KMS-11 (cell line): ENCODE data around the gene SPINT2.

Source experiments
- H2AFZ ChIP-seq: fragments of 200-600 bp; sonication (generic); 2 replicates; pipeline ENCODE4 v1.6.1; 2016; ENCODE audit warnings: antibody characterized with exemption, mixed run types, low read depth
- H3K27ac ChIP-seq: fragments of 200-600 bp; sonication (generic); 2 replicates; pipeline ENCODE4 v1.6.1; 2016; ENCODE audit warnings: mild to moderate bottlenecking, mixed run types
- H3K27me3 ChIP-seq: fragments of 200-600 bp; sonication (generic); 2 replicates; pipeline ENCODE4 v1.6.1; 2017; ENCODE audit warnings: mild to moderate bottlenecking, low read depth, mixed run types, moderate library complexity; ENCODE audit not compliant: insufficient read depth
- H3K36me3 ChIP-seq: fragments of 200-600 bp; sonication (generic); 2 replicates; pipeline ENCODE4 v1.6.1; 2017; ENCODE audit warnings: mild to moderate bottlenecking, mixed run types; ENCODE audit not compliant: insufficient read depth
- H3K4me1 ChIP-seq: fragments of 200-600 bp; sonication (generic); 2 replicates; pipeline ENCODE4 v1.6.1; 2016; ENCODE audit warnings: mild to moderate bottlenecking, low read depth, mixed run types; ENCODE audit not compliant: poor library complexity, severe bottlenecking
- H3K4me2 ChIP-seq: fragments of 200-600 bp; sonication (generic); 2 replicates; pipeline ENCODE4 v1.7.0; 2016; ENCODE audit warnings: mild to moderate bottlenecking, mixed run types
- H3K4me3 ChIP-seq: fragments of 200-600 bp; sonication (generic); IDR thresholded peaks from 2 replicates; pipeline ENCODE4 v1.6.1; 2017; ENCODE audit warnings: low read depth, low read length, mixed read lengths; ENCODE audit not compliant: insufficient read depth
- H3K79me2 ChIP-seq: fragments of 200-600 bp; sonication (generic); 2 replicates; pipeline ENCODE4 v1.6.1; 2016; ENCODE audit warnings: low read depth, mixed run types; ENCODE audit not compliant: insufficient read depth
- H3K9ac ChIP-seq: fragments of 200-600 bp; sonication (generic); 2 replicates; pipeline ENCODE4 v1.6.1; 2016; ENCODE audit warnings: mild to moderate bottlenecking, mixed run types
- H4K20me1 ChIP-seq: fragments of 200-600 bp; sonication (generic); 2 replicates; pipeline ENCODE4 v1.6.1; 2016; ENCODE audit warnings: mild to moderate bottlenecking, mixed run types; ENCODE audit not compliant: insufficient read depth
- TF ChIP-seq, protein P1 (sequence below): fragments of 200-600 bp; sonication (generic); conservative IDR thresholded peaks from 2 replicates; pipeline ENCODE4 v1.6.1; 2017; ENCODE audit warnings: low read depth, mild to moderate bottlenecking, antibody characterized with exemption, low read length, moderate library complexity, mixed read lengths

Gene SPINT2

DNA sequence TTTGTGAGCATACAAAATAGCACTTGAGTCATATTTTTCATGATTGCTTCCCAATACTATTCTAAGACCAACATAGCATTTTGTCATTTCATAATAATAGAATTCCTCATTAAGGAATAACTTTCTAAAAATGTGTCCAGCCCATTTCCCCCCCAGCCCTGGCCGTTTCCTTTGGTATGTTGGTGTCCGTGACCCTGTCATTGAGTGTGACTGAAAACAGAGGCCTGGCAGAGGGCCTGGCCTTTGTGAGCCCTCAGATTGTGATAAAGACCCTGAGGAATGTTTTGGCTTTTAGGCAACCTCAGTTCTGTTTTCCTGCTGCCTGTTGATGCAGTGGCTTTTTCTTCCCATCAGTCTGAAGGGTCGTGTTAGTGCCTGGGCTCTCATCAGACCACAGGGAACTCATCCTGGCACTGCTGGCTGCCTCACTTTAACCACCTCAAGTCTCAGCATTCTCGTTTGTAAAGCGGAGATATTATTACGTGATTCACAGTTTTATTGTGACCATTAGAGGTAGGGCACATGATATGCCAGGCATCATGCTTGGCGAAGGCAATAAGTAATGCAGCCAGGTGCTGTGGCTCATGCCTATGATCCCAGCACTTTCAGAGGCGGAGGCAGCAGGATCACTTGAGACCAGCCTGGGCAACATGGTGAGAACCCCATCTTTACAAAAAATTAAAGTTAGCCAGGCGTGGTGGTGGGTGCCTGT is 13.8 kb downstream of the SPINT2 start:
- no peak overlapping the region for H3K27ac ChIP-seq
- no peaks in the 10 kb centered on the region for H3K36me3 ChIP-seq
- no peak overlapping the region for H3K4me3 ChIP-seq
- H2AFZ ChIP-seq, result no peak overlapping the region
- no peaks in the 10 kb centered on the region for H3K79me2 ChIP-seq
- no peak overlapping the region for H3K9ac ChIP-seq
- no peak overlapping the region for H3K4me2 ChIP-seq
- H4K20me1 ChIP-seq, result no peaks in the 10 kb centered on the region
- no peaks in the 10 kb centered on the region for H3K27me3 ChIP-seq
- H3K4me1 ChIP-seq, result no peaks in the 10 kb centered on the region
- TF ChIP-seq, protein P1, sequence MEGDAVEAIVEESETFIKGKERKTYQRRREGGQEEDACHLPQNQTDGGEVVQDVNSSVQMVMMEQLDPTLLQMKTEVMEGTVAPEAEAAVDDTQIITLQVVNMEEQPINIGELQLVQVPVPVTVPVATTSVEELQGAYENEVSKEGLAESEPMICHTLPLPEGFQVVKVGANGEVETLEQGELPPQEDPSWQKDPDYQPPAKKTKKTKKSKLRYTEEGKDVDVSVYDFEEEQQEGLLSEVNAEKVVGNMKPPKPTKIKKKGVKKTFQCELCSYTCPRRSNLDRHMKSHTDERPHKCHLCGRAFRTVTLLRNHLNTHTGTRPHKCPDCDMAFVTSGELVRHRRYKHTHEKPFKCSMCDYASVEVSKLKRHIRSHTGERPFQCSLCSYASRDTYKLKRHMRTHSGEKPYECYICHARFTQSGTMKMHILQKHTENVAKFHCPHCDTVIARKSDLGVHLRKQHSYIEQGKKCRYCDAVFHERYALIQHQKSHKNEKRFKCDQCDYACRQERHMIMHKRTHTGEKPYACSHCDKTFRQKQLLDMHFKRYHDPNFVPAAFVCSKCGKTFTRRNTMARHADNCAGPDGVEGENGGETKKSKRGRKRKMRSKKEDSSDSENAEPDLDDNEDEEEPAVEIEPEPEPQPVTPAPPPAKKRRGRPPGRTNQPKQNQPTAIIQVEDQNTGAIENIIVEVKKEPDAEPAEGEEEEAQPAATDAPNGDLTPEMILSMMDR, result no peak

DNA sequence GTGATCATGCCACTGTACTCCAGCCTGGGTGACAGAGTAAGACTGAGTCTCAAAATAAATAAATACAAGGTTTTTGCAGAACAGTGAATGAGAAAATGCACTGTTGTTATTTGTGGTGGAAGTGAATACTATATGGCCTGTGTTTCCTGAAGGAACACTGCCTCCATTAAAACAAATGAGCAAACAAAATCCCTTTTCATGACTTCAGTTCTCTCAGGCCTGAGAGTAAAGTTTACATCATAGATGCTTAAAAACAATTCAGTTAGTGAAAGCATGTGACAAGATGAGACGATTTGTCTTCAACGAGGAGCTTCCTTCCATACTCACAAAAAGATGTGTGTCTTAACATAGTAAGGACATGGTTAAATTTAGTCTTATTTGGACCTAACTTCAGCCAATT is 14.4 kb downstream of the SPINT2 start:
- H3K36me3 ChIP-seq, result no peaks in the 10 kb centered on the region
- no peak overlapping the region for H3K9ac ChIP-seq
- no peak overlapping the region for H3K27ac ChIP-seq
- no peaks in the 10 kb centered on the region for H3K27me3 ChIP-seq
- H4K20me1 ChIP-seq, result no peaks in the 10 kb centered on the region
- H2AFZ ChIP-seq, result no peak overlapping the region
- no peaks in the 10 kb centered on the region for H3K79me2 ChIP-seq
- H3K4me3 ChIP-seq, result no peak overlapping the region
- no peaks in the 10 kb centered on the region for H3K4me1 ChIP-seq
- H3K4me2 ChIP-seq, result no peak overlapping the region
- TF ChIP-seq, protein P1, result no peak

DNA sequence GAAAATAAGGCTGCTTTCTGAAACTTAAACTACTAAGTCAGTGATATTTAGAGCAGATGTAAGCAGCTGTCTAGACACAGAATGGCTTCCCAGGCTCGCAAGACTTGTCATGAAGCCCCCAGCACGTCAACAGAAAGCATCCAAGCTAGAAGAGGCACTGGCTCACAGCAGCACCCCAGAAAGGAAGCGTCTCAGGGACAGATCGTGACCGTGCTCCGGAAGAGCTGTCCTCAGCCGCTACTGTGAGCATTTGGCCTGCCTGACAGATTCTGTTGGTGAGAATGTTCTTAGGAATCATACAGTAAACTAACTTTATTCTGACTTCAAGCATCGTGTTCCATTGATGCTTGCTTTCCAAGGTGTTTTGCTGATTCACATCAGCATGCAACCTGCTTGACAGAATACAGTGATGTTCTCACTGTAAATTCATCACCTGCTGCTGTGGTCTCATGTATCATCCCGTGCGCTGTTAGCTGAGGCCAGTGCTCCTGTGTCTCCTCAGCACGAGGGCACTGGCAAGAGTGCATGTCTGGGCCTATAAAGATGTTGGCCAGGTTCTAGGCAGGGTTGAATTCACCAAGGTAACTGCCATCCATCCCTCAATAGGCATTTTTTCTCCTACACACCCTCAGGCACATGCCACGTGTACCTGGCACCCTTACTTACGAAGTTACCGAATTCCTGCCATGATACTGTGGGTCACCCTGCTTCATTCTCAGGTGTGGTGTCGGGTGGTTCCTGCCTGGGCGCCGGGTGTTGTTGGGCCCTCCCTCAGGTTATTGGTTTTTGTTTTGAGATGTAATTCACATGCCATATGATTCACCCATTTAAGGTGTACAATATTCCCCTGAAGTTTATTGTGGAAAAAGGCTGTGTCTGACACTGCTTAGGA is 15.9 kb downstream of the SPINT2 start:
- Histone ChIP-seq H3K9ac (no peak overlapping the region), H3K36me3 (no peaks in the 10 kb centered on the region), H2AFZ (no peak overlapping the region), H3K4me2 (no peak overlapping the region), H4K20me1 (no peaks in the 10 kb centered on the region), H3K27me3 (no peaks in the 10 kb centered on the region), H3K27ac (no peak overlapping the region), H3K4me3 (no peak overlapping the region), H3K4me1 (no peaks in the 10 kb centered on the region), H3K79me2 (no peaks in the 10 kb centered on the region)
- TF ChIP-seq, protein P1, result no peak

DNA sequence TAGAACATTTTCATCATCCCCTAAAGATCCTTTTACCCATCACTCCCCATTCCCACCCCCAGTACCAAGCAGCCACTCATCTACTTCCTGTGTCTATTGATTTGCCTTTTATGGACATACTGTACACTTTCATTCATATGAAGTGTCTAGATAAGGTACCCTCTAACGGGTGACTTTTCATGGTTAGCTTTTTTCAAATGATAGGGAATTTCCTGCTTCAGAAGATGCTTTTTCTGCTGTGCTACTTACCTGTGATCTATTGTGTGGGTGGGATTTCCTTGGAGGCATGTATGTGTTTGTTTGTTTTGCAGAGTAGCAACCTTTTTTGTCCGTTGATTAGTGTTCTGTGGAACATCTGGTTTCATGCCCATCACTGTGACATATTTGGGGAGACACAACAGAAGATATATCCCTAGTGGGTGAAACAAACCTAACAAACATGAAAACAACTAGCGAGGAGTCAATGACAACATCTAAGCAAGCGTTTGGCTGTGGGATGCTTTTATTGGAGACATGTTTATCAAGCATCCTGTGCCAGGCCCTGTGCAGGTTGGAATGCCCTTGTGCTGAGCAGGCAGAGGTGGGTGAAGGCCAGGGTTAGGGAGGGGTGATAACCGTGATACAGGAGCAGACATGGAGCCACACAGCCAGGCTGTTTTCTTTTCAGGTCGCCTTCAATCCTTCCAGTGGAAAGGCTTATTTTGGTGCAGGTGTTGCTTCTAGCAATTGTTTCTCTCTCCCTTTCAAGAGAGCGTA is 17.6 kb downstream of the SPINT2 start:
- no peaks in the 10 kb centered on the region for H4K20me1 ChIP-seq
- no peak overlapping the region for H2AFZ ChIP-seq
- no peak overlapping the region for H3K4me3 ChIP-seq
- H3K79me2 ChIP-seq, result no peaks in the 10 kb centered on the region
- H3K27ac ChIP-seq, result no peak overlapping the region
- TF ChIP-seq, protein P1, result no peak
- H3K36me3 ChIP-seq, result no peaks in the 10 kb centered on the region
- no peak overlapping the region for H3K4me2 ChIP-seq
- no peak overlapping the region for H3K9ac ChIP-seq
- H3K27me3 ChIP-seq, result no peaks in the 10 kb centered on the region
- H3K4me1 ChIP-seq, result no peaks in the 10 kb centered on the region
